ENCODE measurements around the gene RHOD.
A peak's percentile ranks its signal among the peaks of the same experiment; 100 is the strongest.

The RHOD gene

GRCh38 chr11:67031791-67032561 lies 24.7 kb upstream of the RHOD start:
- DNase-seq (ENCODE audit: low read depth in 4 of 4, low spot score in 1 of 4), result no peak

GRCh38 chr11:67032830-67033551 lies 23.7 kb upstream of the RHOD start:
- no peak for DNase-seq (ENCODE audit: low read depth in 4 of 4, low spot score in 1 of 4)

GRCh38 chr11:67033661-67034166 lies 22.9 kb upstream of the RHOD start:
- DNase-seq (ENCODE audit: low read depth in 4 of 4, low spot score in 1 of 4), result no peak

DNA sequence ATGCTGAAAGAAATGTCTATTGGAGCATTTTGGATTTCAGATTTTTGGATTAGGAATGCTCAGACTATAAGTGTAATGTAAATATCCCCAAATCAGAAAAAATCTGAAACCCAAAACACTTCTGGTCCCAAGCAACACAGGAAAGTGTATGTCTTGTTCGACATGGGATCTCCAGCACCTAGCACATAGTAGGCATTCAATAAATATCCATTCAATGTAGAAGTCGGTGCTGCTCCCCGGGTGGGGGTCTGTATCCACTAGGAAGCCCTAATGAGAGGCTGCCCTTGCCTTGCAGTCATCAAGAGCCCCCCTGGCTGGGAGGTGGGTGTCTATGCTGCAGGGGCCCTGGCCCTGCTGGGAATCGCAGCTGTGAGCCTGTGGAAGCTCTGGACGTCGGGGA lies 22.3 kb upstream of the RHOD start:
- DNase-seq (ENCODE audit: low read depth in 4 of 4, low spot score in 1 of 4), result no peak

DNA sequence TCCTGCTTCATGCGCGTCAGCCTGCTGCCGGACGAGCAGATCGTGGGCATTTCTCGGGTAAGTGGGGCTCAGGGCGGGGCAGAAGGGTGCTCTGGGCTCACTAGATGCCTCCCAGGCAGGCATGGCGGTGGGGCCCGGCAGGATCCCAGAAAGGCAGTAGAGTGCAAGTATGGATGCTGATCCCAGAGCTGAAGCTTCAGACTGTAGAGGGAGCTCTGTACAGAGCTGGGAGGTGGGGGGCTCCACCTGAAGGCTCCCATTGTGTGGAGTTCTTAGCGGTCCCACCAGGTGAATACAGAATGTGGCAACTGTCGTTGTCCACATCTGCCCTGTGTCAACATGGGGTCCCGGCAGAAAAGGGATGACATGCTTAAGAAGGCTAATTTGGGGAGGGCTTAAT lies 16.5 kb upstream of the RHOD start:
- DNase-seq (ENCODE audit: low read depth in 4 of 4, low spot score in 1 of 4), result no peak

DNA sequence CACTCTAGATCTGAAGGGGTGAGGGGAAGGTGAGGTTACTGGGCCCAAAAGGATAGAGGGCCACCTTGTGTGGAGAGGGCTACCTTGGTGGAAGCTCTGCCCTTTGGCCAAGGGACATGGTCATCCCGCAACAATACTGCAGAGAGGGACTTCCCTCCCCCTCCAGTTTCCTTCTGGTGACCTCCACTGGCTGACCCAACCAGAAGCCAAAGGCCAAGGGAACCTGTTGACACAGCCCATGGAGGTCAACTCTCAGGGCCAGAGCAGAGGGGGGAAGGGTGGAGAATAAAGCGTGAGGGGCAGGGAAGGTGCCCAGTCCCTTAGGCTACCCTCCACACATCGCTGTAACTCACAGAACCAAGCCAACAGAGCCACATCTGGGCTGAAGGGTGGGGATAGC lies 15.0 kb upstream of the RHOD start:
- DNase-seq (ENCODE audit: low read depth in 4 of 4, low spot score in 1 of 4), result no peak

DNA sequence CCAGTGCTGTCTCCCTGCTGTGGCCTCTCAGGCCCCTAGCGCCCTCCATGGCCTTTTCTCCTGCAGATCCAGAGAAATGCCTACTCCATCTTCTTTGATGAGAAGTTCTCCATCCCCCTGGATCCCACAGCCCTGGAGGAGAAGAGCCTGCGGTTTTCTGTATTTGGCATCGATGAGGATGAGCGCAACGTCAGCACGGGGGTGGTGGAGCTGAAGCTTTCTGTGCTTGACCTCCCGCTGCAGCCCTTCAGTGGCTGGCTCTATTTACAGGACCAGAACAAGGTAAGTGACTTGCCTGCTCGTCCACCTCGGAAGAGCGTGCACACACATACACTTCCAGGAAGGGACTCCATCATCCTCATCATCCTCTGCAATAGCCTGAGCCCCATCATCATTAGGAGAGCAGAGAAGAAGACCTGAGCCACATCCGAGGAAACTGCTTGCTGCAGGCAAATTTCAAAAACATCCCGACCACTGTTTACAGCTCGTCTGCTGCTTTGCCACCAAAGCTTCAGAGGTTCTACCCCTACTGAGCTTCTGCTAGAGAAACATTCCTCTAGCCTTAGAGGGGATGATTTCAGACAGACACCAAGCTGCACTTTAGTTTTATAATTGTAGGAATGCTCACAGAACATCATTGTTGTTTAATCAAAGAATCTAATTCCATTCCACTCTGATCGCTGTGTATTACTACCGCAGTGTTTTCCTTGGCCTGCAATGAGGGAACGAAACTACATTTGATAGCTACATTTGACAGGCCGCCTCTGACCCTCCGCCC lies 12.9 kb upstream of the RHOD start:
- no peak for DNase-seq (ENCODE audit: low read depth in 4 of 4, low spot score in 1 of 4)

- DNase-seq (ENCODE audit: low read depth in 4 of 4, low spot score in 1 of 4), result no peak
These were observed 12.2 kb upstream of the RHOD start for GRCh38 chr11:67044496-67044895.

- no peak for DNase-seq (ENCODE audit: low read depth in 4 of 4, low spot score in 1 of 4)
These were observed 11.3 kb upstream of the RHOD start for GRCh38 chr11:67045314-67045713.

- DNase-seq (ENCODE audit: low read depth in 4 of 4, low spot score in 1 of 4), result no peak
These were observed 8.0 kb upstream of the RHOD start for GRCh38 chr11:67048515-67049130.

GRCh38 chr11:67050139-67050538 lies 6.5 kb upstream of the RHOD start:
- no peak for DNase-seq (ENCODE audit: low read depth in 4 of 4, low spot score in 1 of 4)

DNA sequence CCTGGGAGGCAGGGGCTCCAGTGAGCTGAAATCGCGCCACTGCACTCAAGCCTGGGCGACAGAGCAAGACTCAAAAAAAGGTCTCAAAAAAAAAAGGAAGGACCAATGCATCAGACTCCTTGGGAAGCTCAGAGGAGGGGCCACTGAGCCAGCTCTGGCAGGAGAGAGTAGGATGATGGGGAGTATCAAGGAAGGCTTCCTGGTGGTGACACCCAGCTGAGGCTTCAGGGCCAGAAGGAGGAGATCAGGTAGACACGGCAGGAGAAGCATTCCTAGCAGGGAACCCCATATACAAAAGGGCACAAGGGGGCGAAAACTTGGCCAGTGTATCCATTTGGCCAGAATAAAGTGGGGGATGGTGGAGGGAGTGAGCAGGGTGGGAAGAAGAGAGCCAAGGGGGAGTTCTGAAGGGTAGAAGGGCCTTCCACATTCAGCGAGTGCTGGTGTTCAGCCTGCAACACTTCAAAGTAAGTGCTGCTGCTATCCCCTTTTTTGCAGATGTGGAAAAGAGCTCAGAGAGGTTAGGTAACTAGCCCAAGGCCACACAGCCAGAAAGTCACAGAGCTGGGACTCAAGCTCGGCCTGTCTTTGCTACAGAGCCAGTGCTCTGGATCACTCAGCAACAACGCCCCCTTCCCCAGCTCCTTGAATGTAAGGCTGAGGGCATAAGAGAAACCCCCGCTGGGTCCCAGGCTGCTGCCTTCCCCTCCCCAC lies 5.3 kb upstream of the RHOD start:
- no peak for DNase-seq (ENCODE audit: low read depth in 4 of 4, low spot score in 1 of 4)

DNA sequence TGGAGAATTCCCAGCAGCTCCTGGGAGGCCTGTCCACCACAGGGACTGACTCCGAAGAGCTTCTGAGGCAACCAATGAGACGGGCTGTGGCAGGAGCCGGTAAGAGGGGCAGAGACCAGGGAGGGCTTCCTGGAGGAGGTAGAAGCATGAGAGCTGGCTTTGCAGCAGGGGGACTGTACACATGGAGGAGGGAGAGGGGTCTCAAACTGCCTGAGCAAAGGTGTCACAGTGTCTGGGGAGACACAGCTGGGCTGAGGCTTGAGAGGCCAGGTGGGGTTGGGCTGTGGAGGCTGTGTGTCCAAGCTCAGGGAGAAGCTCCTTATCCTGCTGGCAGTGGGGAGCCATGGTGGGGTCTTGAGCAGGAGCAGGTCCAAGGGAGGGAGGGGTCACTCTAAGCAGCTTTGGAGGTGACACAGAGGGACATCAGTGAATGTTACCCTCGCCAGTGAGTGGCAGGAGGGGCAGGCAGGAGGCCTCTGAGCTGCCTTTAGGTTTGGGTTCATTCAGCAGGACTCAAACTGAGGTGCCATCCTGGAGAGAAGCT lies 4.6 kb upstream of the RHOD start:
- no peak for DNase-seq (ENCODE audit: low read depth in 4 of 4, low spot score in 1 of 4)

DNA sequence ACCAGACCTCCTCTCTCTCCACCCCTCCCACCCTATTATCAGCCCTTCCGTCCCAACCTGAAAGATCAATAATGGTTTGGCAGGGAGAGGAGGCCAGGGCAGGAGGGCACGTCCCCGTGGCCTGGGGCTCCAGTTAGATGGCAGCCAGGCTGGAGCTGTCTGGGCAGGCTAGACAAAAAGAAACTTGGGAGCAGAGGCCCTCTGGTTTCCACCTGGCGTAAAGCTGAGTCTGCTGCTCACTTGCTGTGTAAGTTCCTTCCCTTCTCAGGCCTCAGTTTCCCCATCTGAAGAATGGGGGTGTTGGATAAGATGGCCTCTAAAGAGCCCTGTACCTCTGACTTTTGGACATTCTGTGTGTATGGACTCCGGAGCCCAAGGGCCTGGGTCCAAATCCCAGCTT lies 3.8 kb upstream of the RHOD start:
- no peak for DNase-seq (ENCODE audit: low read depth in 4 of 4, low spot score in 1 of 4)

DNA sequence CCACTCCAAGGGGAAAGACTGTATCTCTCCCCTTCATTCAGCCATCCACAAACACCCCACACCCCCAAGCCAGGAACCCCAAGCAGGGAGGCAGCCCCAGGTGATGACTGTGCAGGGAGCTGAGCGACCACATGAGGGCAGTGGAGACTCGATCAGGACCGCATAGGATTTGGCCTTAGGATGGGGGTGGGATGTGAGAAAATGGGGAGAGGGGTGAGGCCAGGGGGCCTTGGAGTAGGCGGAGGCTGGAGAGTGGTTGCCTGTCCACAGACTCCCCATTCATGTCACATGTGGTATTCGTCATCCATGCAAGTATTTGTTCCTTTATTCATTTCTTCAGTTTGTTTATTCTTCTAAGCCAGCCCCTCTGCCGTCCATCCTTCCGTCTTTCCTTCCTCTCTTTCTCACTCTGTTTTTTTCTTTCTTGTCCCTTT lies 2.7 kb upstream of the RHOD start:
- peak in 2 of 4 experiments; percentile 13 to 22 for DNase-seq (ENCODE audit: low read depth in 4 of 4, low spot score in 1 of 4)

DNA sequence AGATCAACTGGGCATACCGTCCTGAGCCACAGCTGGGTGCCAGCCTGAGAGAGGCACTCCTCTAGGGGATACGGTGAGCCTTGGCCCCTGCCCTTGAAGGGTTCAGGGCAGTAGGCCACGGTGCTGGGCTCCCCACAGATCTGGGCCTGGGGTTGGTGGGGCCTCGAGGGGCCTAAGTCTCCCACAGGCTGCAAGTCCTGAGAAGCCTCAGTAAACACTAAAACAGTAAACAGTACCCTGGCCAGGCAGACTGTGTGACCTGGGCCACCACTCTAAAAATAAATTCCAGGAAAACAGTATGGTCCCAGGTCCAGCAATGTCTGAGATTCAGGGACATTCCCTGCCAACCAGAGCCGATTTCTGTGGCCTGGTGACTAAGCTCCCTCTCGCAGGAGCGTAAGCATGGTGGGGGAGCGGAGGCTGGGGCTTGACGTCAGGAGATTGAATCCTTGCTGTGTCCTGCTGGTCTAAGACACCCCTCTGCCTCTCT lies 2.3 kb upstream of the RHOD start:
- DNase-seq (ENCODE audit: low read depth in 4 of 4, low spot score in 1 of 4), result no peak

GRCh38 chr11:67054836-67055523 lies 1.7 kb upstream of the RHOD start:
- DNase-seq (ENCODE audit: low read depth in 4 of 4, low spot score in 1 of 4), result no peak

DNA sequence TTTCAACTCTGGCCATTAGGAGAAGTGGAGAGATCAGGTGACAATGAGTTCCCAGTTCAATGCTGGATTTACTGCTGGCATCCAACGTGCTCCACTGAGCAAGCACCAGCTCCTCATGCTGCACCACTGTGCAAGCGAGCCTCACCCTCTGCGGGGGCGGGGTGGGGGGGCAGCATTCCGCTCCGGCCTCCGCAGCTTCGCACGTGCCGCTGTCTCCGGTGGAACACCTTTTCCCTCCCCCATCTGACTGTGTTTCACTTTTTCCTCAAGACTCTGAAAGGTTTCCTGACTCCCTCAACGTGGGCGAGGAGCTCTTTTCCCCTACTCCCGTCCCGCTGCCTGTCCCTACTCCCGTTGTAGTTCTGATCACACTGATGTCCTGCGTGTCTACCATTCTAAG lies 835 bp upstream of the RHOD start:
- no peak for DNase-seq (ENCODE audit: low read depth in 4 of 4, low spot score in 1 of 4)

DNA sequence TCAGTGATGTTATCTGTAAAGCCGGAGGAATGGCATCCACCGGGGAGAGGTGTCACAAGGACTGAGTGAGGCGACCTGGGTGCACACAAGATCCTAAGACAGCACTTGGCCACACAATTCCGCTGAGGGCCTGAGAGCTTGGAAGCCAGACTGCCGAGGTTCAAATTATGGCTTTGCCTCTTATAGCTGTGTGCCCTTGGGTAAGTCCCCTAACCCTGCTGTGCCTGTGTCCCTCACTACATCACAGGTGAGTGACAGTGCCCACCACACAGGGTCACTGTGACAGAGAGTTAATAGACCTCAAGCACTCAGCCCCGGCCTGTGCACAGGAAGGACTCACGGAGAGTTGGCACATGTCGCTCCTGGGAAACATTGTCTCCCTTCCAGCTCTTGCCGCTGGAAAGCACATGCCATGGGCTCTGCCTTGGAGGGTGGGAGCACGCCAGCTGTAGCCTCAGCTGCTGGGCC lies 592 bp downstream of the RHOD start:
- DNase-seq (ENCODE audit: low read depth in 4 of 4, low spot score in 1 of 4), result no peak
